Hepatocyte (in vitro differentiated cells): Measurements from ENCODE around the gene DOCK8. TPM values are rescaled to one million over a fixed set of nuclear protein-coding genes. Genes with fewer than 3 reads are reported as not detected.

Experiments used
- DNase-seq: peaks from one replicate; pipeline ENCODE4 v3.0.0-alpha.2; 2016; ENCODE audit warnings: low spot score
- H2AFZ ChIP-seq: fragments of 200-600 bp; sonication (generic); 2 replicates; pipeline ENCODE4 v1.6.0; 2016; ENCODE audit warnings: antibody characterized with exemption, mild to moderate bottlenecking
- H3K27ac ChIP-seq: fragments of 200-600 bp; sonication (generic); 2 replicates; pipeline ENCODE4 v1.5.1; 2016; ENCODE audit warnings: mild to moderate bottlenecking
- H3K27me3 ChIP-seq: fragments of 200-600 bp; sonication (generic); 2 replicates; pipeline ENCODE4 v1.6.1; 2016
- H3K36me3 ChIP-seq: fragments of 200-600 bp; sonication (generic); replicated peaks from 2 replicates; pipeline ENCODE4 v1.5.1; 2016; ENCODE audit warnings: low read depth; ENCODE audit not compliant: insufficient read depth
- H3K4me1 ChIP-seq: fragments of 200-600 bp; sonication (generic); 2 replicates; pipeline ENCODE4 v1.5.1; 2016; ENCODE audit warnings: mild to moderate bottlenecking, moderate library complexity; ENCODE audit not compliant: insufficient read depth
- H3K4me2 ChIP-seq: fragments of 200-600 bp; sonication (generic); 2 replicates; pipeline ENCODE4 v1.6.0; 2016
- H3K4me3 ChIP-seq: fragments of 200-600 bp; sonication (generic); 2 replicates; pipeline ENCODE4 v1.5.1; 2016; ENCODE audit warnings: mild to moderate bottlenecking
- H3K79me2 ChIP-seq: fragments of 200-600 bp; sonication (generic); 2 replicates; pipeline ENCODE4 v1.6.0; 2017; ENCODE audit warnings: mild to moderate bottlenecking
- H3K9me2 ChIP-seq: fragments of 200-600 bp; sonication (generic); replicated peaks from 2 replicates; pipeline ENCODE4 v1.6.0; 2017; ENCODE audit warnings: mild to moderate bottlenecking; ENCODE audit not compliant: insufficient read depth
- H3K9me3 ChIP-seq: fragments of 200-600 bp; sonication (generic); 2 replicates; pipeline ENCODE4 v1.5.1; 2016; ENCODE audit warnings: low read depth, mild to moderate bottlenecking
- H4K20me1 ChIP-seq: fragments of 200-600 bp; sonication (generic); 2 replicates; pipeline ENCODE4 v1.6.0; 2016; ENCODE audit warnings: mild to moderate bottlenecking; ENCODE audit not compliant: insufficient read depth, poor library complexity, severe bottlenecking
- CTCF ChIP-seq: fragments of 200-600 bp; sonication (generic); IDR thresholded peaks from 2 replicates; pipeline ENCODE4 v1.5.1; 2016; ENCODE audit warnings: antibody characterized with exemption, mild to moderate bottlenecking; ENCODE audit not compliant: poor library complexity
- EZH2 ChIP-seq: fragments of 200-600 bp; sonication (generic); IDR thresholded peaks from 2 replicates; pipeline ENCODE4 v1.6.1; 2016; ENCODE audit warnings: antibody characterized with exemption, mild to moderate bottlenecking, borderline replicate concordance
- EZH2phosphoT487 ChIP-seq: fragments of 200-600 bp; sonication (generic); IDR thresholded peaks from one replicate; pipeline ENCODE4 v1.6.1; 2018; ENCODE audit warnings: antibody characterized with exemption, mild to moderate bottlenecking, low read depth, moderate library complexity; ENCODE audit not compliant: unreplicated experiment, severe bottlenecking
- WGBS: methylation state at CpG from one replicate; pipeline ENCODE4 v1.1.6; 2016; ENCODE audit warnings: low lambda C conversion rate; ENCODE audit errors: missing lambda C conversion rate; 5-methylcytosine and 5-hydroxymethylcytosine counted together
- polyA plus RNA-seq: library from polyadenylated mRNA; unstranded; fragments of >200 nt; fragmentation: Nextera tagmentation; extraction: Ambion mirVana; gene quantifications from 2 replicates; pipeline ENCODE4 v1.2.1, GENCODE V29; 2016
- total RNA-seq: library from RNA; depleted of rRNA; stranded (reverse); fragments of >200 nt; gene quantifications from 2 replicates; pipeline ENCODE4 v1.2.3, GENCODE V29; 2014

DOCK8 gene
- total and polyA plus RNA-seq, 2 experiments from 2014 or later: 6.5 to 6.6 TPM

- Histone ChIP-seq H3K27ac (no peak overlapping the region), H2AFZ (no peak overlapping the region), H3K4me3 (no peak overlapping the region), H3K27me3 (no peaks in the 10 kb centered on the region), H3K9me2 (no peaks in the 10 kb centered on the region), H4K20me1 (no peaks in the 10 kb centered on the region), H3K4me2 (no peak overlapping the region), H3K9me3 (no peaks in the 10 kb centered on the region), H3K4me1 (no peaks in the 10 kb centered on the region), H3K79me2 (no peaks in the 10 kb centered on the region), H3K36me3 (no peaks in the 10 kb centered on the region)
- TF ChIP-seq EZH2phosphoT487 (no peak), EZH2 (no peak), CTCF (no peak)
- WGBS: 82% methylated on average over 3 of the region's 3 CpGs
- no peak for DNase-seq
Measured at GRCh38 chr9:237141-237857, 22.6 kb downstream of the DOCK8 start.

- H3K4me3 ChIP-seq: no peak overlapping the region
- H2AFZ ChIP-seq: no peak overlapping the region
- no peaks in the 10 kb centered on the region for H3K9me2 ChIP-seq
- H3K9me3 ChIP-seq: no peaks in the 10 kb centered on the region
- no peaks in the 10 kb centered on the region for H3K27me3 ChIP-seq
- no peak overlapping the region for H3K27ac ChIP-seq
- TF ChIP-seq CTCF (no peak), EZH2 (no peak), EZH2phosphoT487 (no peak)
- 77% methylated on average over 4 of the region's 4 CpGs for WGBS
- no peaks in the 10 kb centered on the region for H4K20me1 ChIP-seq
- no peaks in the 10 kb centered on the region for H3K79me2 ChIP-seq
- DNase-seq: no peak
- no peaks in the 10 kb centered on the region for H3K36me3 ChIP-seq
- H3K4me1 ChIP-seq: no peaks in the 10 kb centered on the region
- no peak overlapping the region for H3K4me2 ChIP-seq
Measured at GRCh38 chr9:237858-238345, 23.2 kb downstream of the DOCK8 start.

GRCh38 chr9:242461-243080 lies 27.9 kb downstream of the DOCK8 start:
- Histone ChIP-seq H3K9me3 (no peaks in the 10 kb centered on the region), H3K9me2 (no peaks in the 10 kb centered on the region), H3K27me3 (no peaks in the 10 kb centered on the region), H3K4me1 (no peaks in the 10 kb centered on the region), H3K79me2 (no peaks in the 10 kb centered on the region), H3K4me2 (no peak overlapping the region), H3K27ac (no peak overlapping the region), H3K36me3 (no peaks in the 10 kb centered on the region), H4K20me1 (no peaks in the 10 kb centered on the region), H3K4me3 (no peak overlapping the region), H2AFZ (no peak overlapping the region)
- 87% methylated on average over 5 of the region's 5 CpGs for WGBS
- DNase-seq: no peak
- TF ChIP-seq CTCF (no peak), EZH2phosphoT487 (no peak), EZH2 (no peak)
